ENCODE data around the gene SMIM1.

SMIM1 gene

DNA sequence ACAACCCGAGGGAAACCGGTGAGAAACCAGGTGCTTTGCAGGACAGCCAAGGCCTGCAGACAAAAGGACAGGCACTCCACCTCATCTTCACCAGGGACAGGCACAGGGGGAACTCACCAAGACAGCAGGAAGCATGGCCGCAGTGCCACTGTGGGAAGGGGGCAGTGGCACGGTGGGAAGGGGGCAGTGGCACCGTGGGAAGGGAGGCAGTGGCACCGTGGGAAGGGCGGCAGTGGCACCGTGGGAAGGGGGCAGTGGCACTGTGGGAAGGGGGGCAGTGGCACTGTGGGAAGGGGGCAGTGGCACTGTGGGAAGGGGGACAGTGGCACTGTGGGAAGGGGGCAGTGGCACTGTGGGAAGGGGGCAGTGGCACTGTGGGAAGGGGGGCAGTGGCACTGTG is 52.1 kb downstream of the SMIM1 start:
- no peak for DNase-seq

DNA sequence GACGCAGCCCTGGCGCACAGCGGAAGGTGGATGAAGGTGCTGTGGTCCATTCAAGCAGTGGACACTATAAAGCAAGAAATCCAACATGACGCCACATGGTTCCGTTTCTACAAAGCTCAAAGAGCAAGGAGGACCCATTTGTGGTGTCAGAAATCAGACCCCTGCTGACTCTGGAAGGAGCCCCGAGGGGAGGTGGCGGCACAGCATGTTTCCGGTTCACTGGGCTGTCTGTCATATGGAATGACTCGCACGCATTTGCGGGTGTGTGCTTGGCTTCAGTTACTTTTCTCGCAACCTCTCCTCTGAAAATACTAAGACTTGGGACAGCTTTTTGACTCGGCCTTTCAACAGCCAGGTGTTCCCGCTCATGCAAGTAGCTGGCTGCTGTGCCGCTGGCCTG is 52.8 kb downstream of the SMIM1 start:
- DNase-seq, result no peak

Data from NCI-H510A treated with DMSO at 0.1 percent for 48 hours (cell line).